MCF 10A (cell line): ENCODE results near the gene GBA2. TPM values are rescaled to one million over a fixed set of nuclear protein-coding genes. Genes with fewer than 3 reads are reported as not detected.

Source experiments
- BruUV-seq: library from RNA; stranded (reverse); fragments of 400-500 nt; replicated peaks from 2 replicates; lab custom pipeline; 2021; lab: Mats Ljungman, UMichigan
- CTCF ChIA-PET: fragments of 300-600 bp; sonication (Branson Sonifier 250); formaldehyde crosslinking; extraction: SDS; loops from one replicate; lab custom pipeline; 2021; ENCODE audit warnings: antibody characterized with exemption, inconsistent platforms; lab: Yijun Ruan, JAX
- POLR2A ChIA-PET: fragments of 300-600, 350-650 bp; sonication (Branson Sonifier 250); formaldehyde crosslinking; extraction: SDS; loops from one replicate; lab custom pipeline; 2020; ENCODE audit warnings: antibody characterized with exemption, inconsistent platforms; lab: Yijun Ruan, JAX
- DNase-seq: peaks from one replicate; pipeline ENCODE4 v3.0.0-alpha.2; 2018; ENCODE audit not compliant: unreplicated experiment
- H3K27ac Mint-ChIP-seq: one replicate; pipeline ENCODE4 v1.8.0; 2022; ENCODE audit warnings: mild to moderate bottlenecking, low read depth, mixed read lengths; ENCODE audit not compliant: unreplicated experiment
- H3K27me3 Mint-ChIP-seq: one replicate; pipeline ENCODE4 v1.8.0; 2022; ENCODE audit warnings: mixed read lengths; ENCODE audit not compliant: insufficient read depth, unreplicated experiment
- H3K36me3 Mint-ChIP-seq: one replicate; pipeline ENCODE4 v1.8.0; 2022; ENCODE audit warnings: mild to moderate bottlenecking, moderate library complexity, mixed read lengths; ENCODE audit not compliant: insufficient read depth, unreplicated experiment
- H3K4me1 Mint-ChIP-seq: one replicate; pipeline ENCODE4 v1.8.0; 2022; ENCODE audit warnings: mixed read lengths; ENCODE audit not compliant: insufficient read depth, unreplicated experiment
- H3K4me3 Mint-ChIP-seq: one replicate; pipeline ENCODE4 v1.8.0; 2022; ENCODE audit warnings: mild to moderate bottlenecking, moderate library complexity, mixed read lengths; ENCODE audit not compliant: unreplicated experiment
- H3K9me3 Mint-ChIP-seq: one replicate; pipeline ENCODE4 v1.8.0; 2022; ENCODE audit warnings: mixed read lengths; ENCODE audit not compliant: unreplicated experiment
- CTCF ChIP-seq: fragments of 200-600 bp; IDR thresholded peaks from one replicate; pipeline ENCODE4 v1.8.0; 2022; ENCODE audit warnings: antibody characterized with exemption, mild to moderate bottlenecking; ENCODE audit not compliant: unreplicated experiment
- intact Hi-C: fragments of 100-400 bp; cut with micrococcal nuclease; formaldehyde crosslinking; loops from 2 replicates; pipeline ENCODE4 v1.14.1; 2022
- total RNA-seq: library from RNA; stranded (reverse); gene quantifications from 2 replicates; pipeline ENCODE4 v1.2.3, GENCODE V29; 2022

Gene GBA2
- total RNA-seq, 1 experiment from 2014 or later, result 51.3 TPM

GRCh38 chr9:35711501-35712428 lies 37.3 kb downstream of the GBA2 start:
- no peak for TF ChIP-seq CTCF
- Mint-ChIP-seq H3K27ac (peak overlapping the region; percentile 59), H3K36me3 (peaks cover 98% of the 10 kb centered on the region)

GRCh38 chr9:35710818-35711500 lies 38.1 kb downstream of the GBA2 start:
- no peak overlapping the region for H3K27ac Mint-ChIP-seq
- CTCF ChIA-PET, result interaction anchor here (0.6 to 12.5 kb wide), 4 partner anchors 9 to 1500 kb away, joined by 3 to 155 read pairs (median 3); partner anchors contain the start of gene TPM2
- TF ChIP-seq CTCF, result no peak
- BruUV-seq, result TSS peak; percentile 41
- H3K27me3 Mint-ChIP-seq, result no peaks in the 10 kb centered on the region
- intact Hi-C loops, result no loop called here
- no peak for DNase-seq
- H3K4me1 Mint-ChIP-seq, result peaks cover 6% of the 10 kb centered on the region
- POLR2A ChIA-PET, result interaction anchor here (1.1 kb wide), 1 partner anchor 14 kb away, joined by 3 read pairs; no protein-coding TSS in a partner anchor
- peaks cover 94% of the 10 kb centered on the region for H3K36me3 Mint-ChIP-seq
- H3K4me3 Mint-ChIP-seq, result no peak overlapping the region
- H3K9me3 Mint-ChIP-seq, result no peaks in the 10 kb centered on the region

More at GRCh38 chr9:35711501-35712428, 37.3 kb downstream of the GBA2 start:
- POLR2A ChIA-PET, result interaction anchor here (0.6 to 2.1 kb wide), 8 partner anchors 15 to 23 kb away, joined by 3 to 13 read pairs (median 4); partner anchors contain the start of genes CREB3 and TLN1
- Mint-ChIP-seq H3K27me3 (no peaks in the 10 kb centered on the region), H3K9me3 (no peaks in the 10 kb centered on the region), H3K4me3 (no peak overlapping the region), H3K4me1 (peaks cover 6% of the 10 kb centered on the region)
- BruUV-seq, result no TSS peak
- CTCF ChIA-PET, result interaction anchor here (0.6 to 12.5 kb wide), 8 partner anchors 10 to 1501 kb away, joined by 3 to 155 read pairs (median 3); partner anchors contain the start of gene TPM2
- intact Hi-C loops, result no loop called here
- peak; percentile 40 for DNase-seq

- ChIA-PET POLR2A (interaction anchor here (0.7 to 1.3 kb wide), 5 partner anchors 9 to 623 kb away, joined by 3 to 4 read pairs (median 3); no protein-coding TSS in a partner anchor), CTCF (interaction anchor here (0.7 to 12.5 kb wide), 5 partner anchors 14 to 202 kb away, joined by 3 to 155 read pairs (median 5); partner anchors contain the start of gene CCDC107)
- Mint-ChIP-seq H3K36me3 (peaks cover 82% of the 10 kb centered on the region), H3K4me3 (no peak overlapping the region), H3K27ac (no peak overlapping the region), H3K4me1 (no peaks in the 10 kb centered on the region), H3K9me3 (no peaks in the 10 kb centered on the region), H3K27me3 (no peaks in the 10 kb centered on the region)
- no TSS peak for BruUV-seq
- no peak for DNase-seq
- intact Hi-C loops, result no loop called here
- TF ChIP-seq CTCF, result no peak
Measured at GRCh38 chr9:35708146-35708545, 40.9 kb downstream of the GBA2 start.
